RKO (cell line): ENCODE data around the gene CCDC170.
A peak's percentile ranks its signal among the peaks of the same experiment; 100 is the strongest.
"Not testable (repeated sequence)": the region's sequence is repeated elsewhere in the genome, so short reads cannot be mapped to it uniquely, and the experiment has no call there.

ENCODE experiments used
- DNase-seq: peaks from one replicate; pipeline ENCODE4 v3.0.0-alpha.2; 2016; ENCODE audit warnings: low spot score

CCDC170 gene

GRCh38 chr6:151494235-151494935 lies 568 bp downstream of the CCDC170 start:
- DNase-seq, result peak; percentile 69

- DNase-seq, result no peak
These were observed 1.1 kb downstream of the CCDC170 start for GRCh38 chr6:151494936-151495320.

- DNase-seq, result no peak
These were observed 1.6 kb downstream of the CCDC170 start for GRCh38 chr6:151495380-151495779.

GRCh38 chr6:151497905-151498304 lies 4.1 kb downstream of the CCDC170 start:
- no peak for DNase-seq

- DNase-seq, result no peak
These were observed 4.5 kb downstream of the CCDC170 start for GRCh38 chr6:151498327-151498726.

- no peak for DNase-seq
These were observed 5.7 kb downstream of the CCDC170 start for GRCh38 chr6:151499551-151499950.

GRCh38 chr6:151501511-151502136 lies 7.8 kb downstream of the CCDC170 start:
- DNase-seq, result no peak

GRCh38 chr6:151502499-151502898 lies 8.7 kb downstream of the CCDC170 start:
- DNase-seq, result peak; percentile 64

GRCh38 chr6:151506761-151507160 lies 12.9 kb downstream of the CCDC170 start:
- no peak for DNase-seq

GRCh38 chr6:151509048-151509447 lies 15.2 kb downstream of the CCDC170 start:
- DNase-seq, result no peak

- DNase-seq, result no peak
These were observed 18.7 kb downstream of the CCDC170 start for GRCh38 chr6:151512481-151512880.

- DNase-seq, result no peak
These were observed 20.3 kb downstream of the CCDC170 start for GRCh38 chr6:151514000-151514730.

- DNase-seq, result not testable (repeated sequence)
These were observed 25.2 kb downstream of the CCDC170 start for GRCh38 chr6:151518992-151519391.

- no peak for DNase-seq
These were observed 29.2 kb downstream of the CCDC170 start for GRCh38 chr6:151523034-151523433.

- no peak for DNase-seq
These were observed 30.2 kb downstream of the CCDC170 start for GRCh38 chr6:151524059-151524458.

- no peak for DNase-seq
These were observed 40.8 kb downstream of the CCDC170 start for GRCh38 chr6:151534576-151534975.

GRCh38 chr6:151535476-151536187 lies 41.8 kb downstream of the CCDC170 start:
- no peak for DNase-seq

- no peak for DNase-seq
These were observed 42.3 kb downstream of the CCDC170 start for GRCh38 chr6:151536188-151536479.

- no peak for DNase-seq
These were observed 43.7 kb downstream of the CCDC170 start for GRCh38 chr6:151537556-151537955.

GRCh38 chr6:151539506-151540268 lies 45.9 kb downstream of the CCDC170 start:
- no peak for DNase-seq

GRCh38 chr6:151544453-151544852 lies 50.6 kb downstream of the CCDC170 start:
- DNase-seq, result no peak

- DNase-seq, result not testable (repeated sequence)
These were observed 51.1 kb downstream of the CCDC170 start for GRCh38 chr6:151544884-151545283.
